Measurements from ENCODE around the gene AMMECR1.

DNA sequence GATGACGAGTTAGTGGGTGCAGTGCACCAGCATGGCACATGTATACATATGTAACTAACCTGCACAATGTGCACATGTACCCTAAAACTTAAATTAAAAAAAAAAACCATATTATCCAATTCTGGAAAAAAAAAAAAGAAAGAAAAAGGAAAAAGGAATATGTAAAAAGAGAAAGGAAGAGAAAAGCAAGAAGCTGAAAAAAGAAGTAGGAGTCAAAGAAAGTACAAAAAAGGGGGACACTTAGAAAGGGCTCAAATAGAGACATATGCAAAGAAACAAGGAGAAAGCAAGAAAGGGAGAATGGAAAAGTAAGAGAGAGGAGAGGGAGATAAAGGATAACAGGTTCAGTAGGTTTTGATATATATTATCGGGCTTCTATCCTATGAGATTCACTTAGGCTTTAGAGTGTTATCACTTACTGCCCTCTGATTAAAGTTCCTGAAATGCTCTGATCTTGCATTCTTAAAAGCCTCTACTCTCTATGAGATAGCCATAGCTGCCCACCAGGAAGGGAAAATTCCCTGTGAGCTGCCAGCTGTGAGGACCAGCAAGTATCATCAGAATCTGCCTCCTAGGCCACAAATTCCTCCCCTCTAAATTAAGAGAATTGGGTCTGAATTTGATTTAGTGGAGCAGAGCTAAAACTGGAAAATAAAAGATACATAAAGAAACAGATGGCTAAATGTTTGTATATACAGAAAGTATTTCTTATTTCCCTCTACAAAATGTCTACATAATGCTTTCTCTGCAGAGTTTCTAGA, 95.2 kb downstream of the AMMECR1 start:
- TF ChIP-seq, protein P1, sequence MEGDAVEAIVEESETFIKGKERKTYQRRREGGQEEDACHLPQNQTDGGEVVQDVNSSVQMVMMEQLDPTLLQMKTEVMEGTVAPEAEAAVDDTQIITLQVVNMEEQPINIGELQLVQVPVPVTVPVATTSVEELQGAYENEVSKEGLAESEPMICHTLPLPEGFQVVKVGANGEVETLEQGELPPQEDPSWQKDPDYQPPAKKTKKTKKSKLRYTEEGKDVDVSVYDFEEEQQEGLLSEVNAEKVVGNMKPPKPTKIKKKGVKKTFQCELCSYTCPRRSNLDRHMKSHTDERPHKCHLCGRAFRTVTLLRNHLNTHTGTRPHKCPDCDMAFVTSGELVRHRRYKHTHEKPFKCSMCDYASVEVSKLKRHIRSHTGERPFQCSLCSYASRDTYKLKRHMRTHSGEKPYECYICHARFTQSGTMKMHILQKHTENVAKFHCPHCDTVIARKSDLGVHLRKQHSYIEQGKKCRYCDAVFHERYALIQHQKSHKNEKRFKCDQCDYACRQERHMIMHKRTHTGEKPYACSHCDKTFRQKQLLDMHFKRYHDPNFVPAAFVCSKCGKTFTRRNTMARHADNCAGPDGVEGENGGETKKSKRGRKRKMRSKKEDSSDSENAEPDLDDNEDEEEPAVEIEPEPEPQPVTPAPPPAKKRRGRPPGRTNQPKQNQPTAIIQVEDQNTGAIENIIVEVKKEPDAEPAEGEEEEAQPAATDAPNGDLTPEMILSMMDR (IDR thresholded peaks at IDR 0.05), result no peak
- TF ChIP-seq ZFX (IDR thresholded peaks at IDR 0.05; ENCODE audit: borderline replicate concordance), result no peak
